Measurements from ENCODE around the gene LPXN.

DNA sequence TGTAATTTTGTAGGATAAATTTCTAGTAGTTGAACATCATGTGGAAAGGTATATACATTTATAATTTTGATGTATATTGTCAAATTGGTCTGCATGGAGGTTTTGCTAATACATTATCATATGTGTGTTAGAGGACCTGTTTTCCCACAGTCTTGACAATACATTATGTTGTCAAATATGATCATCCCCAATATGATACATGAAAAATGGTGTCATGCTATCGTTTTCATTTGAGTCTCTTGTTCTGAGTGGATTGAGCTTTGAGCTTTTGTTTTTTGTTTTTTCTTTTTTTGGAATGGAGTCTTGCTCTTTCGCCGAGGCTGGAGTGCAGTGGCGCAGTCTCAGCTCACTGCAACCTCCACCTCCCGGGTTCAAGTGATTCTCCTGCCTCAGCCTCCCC is 32.7 kb upstream of the LPXN start:
- TF ChIP-seq, protein P1, sequence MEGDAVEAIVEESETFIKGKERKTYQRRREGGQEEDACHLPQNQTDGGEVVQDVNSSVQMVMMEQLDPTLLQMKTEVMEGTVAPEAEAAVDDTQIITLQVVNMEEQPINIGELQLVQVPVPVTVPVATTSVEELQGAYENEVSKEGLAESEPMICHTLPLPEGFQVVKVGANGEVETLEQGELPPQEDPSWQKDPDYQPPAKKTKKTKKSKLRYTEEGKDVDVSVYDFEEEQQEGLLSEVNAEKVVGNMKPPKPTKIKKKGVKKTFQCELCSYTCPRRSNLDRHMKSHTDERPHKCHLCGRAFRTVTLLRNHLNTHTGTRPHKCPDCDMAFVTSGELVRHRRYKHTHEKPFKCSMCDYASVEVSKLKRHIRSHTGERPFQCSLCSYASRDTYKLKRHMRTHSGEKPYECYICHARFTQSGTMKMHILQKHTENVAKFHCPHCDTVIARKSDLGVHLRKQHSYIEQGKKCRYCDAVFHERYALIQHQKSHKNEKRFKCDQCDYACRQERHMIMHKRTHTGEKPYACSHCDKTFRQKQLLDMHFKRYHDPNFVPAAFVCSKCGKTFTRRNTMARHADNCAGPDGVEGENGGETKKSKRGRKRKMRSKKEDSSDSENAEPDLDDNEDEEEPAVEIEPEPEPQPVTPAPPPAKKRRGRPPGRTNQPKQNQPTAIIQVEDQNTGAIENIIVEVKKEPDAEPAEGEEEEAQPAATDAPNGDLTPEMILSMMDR (IDR thresholded peaks at IDR 0.05): no peak
- no peak for TF ChIP-seq POLR2A (IDR thresholded peaks at IDR 0.05)
